Hepatocyte (in vitro differentiated cells): ENCODE results near the gene DCC.

Source experiments
- EZH2phosphoT487 ChIP-seq: fragments of 200-600 bp; sonication (generic); IDR thresholded peaks from one replicate; pipeline ENCODE4 v1.6.1; 2018; ENCODE audit warnings: antibody characterized with exemption, mild to moderate bottlenecking, low read depth, moderate library complexity; ENCODE audit not compliant: unreplicated experiment, severe bottlenecking
- TF ChIP-seq, protein P1 (sequence below): fragments of 200-600 bp; sonication (generic); IDR thresholded peaks from 2 replicates; pipeline ENCODE4 v1.5.1; 2016; ENCODE audit warnings: antibody characterized with exemption, mild to moderate bottlenecking; ENCODE audit not compliant: poor library complexity

DNA sequence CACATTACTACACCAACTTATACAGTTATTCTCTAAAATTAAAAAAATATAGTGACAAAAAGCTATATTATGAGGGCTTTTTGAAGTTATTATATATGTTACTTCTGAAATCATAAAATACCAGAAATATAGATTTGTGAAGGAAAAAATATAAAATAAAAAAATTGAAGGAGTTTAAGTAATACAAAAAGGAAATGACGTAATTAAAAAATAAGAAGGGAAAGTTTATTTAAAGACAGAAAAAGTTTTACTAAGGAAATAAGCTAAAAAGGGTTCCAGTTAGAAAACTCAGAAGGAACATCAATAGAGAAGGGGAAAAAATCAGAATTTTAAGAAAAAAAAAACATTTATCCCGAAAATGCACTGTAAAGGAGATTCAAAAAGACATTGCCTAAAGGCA lies 1187.4 kb downstream of the DCC start:
- TF ChIP-seq, protein P1, sequence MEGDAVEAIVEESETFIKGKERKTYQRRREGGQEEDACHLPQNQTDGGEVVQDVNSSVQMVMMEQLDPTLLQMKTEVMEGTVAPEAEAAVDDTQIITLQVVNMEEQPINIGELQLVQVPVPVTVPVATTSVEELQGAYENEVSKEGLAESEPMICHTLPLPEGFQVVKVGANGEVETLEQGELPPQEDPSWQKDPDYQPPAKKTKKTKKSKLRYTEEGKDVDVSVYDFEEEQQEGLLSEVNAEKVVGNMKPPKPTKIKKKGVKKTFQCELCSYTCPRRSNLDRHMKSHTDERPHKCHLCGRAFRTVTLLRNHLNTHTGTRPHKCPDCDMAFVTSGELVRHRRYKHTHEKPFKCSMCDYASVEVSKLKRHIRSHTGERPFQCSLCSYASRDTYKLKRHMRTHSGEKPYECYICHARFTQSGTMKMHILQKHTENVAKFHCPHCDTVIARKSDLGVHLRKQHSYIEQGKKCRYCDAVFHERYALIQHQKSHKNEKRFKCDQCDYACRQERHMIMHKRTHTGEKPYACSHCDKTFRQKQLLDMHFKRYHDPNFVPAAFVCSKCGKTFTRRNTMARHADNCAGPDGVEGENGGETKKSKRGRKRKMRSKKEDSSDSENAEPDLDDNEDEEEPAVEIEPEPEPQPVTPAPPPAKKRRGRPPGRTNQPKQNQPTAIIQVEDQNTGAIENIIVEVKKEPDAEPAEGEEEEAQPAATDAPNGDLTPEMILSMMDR = no peak
- TF ChIP-seq EZH2phosphoT487 = no peak
